ENCODE data around the gene ENPP3. TPM values are rescaled to one million over a fixed set of nuclear protein-coding genes. Genes with fewer than 3 reads are reported as not detected.

Gene ENPP3
- total RNA-seq, 1 donor from 2014 or later: 0.82 TPM

GRCh38 chr6:131736003-131736596 is 99.0 kb downstream of the ENPP3 start:
- TF ChIP-seq CTCF (conservative IDR thresholded peaks at IDR 0.05): no peak
- H3K9me3 Mint-ChIP-seq: no peaks in the 10 kb centered on the region
- H3K27ac Mint-ChIP-seq: no peak overlapping the region
- no peaks in the 10 kb centered on the region for H3K36me3 Mint-ChIP-seq
- no peaks in the 10 kb centered on the region for H3K4me1 Mint-ChIP-seq (ENCODE audit: unreplicated experiment)
- no peak overlapping the region for H3K4me3 Mint-ChIP-seq
- no peak for DNase-seq (ENCODE audit: extremely low spot score, unreplicated experiment)
- no peaks in the 10 kb centered on the region for H3K27me3 Mint-ChIP-seq

DNA sequence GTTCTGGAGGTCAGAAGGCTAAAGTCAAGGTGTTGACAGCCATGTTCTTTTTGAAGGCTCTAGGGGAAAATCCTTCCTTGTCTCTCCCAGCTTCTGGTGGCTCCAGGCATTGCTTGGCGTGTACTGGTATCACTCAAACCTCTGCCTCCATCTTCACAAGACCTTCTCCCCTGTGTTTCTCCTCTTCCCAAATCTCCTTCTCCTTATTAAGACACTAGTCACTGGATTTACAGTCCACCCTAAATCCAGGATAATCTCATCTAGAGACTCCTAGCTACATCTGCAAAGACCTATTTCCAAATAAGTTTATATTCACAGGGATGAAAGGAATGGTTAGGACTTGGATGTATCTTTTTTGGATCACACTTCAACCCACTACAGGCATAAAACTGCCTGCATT is 99.7 kb downstream of the ENPP3 start:
- Mint-ChIP-seq H3K9me3 (no peaks in the 10 kb centered on the region), H3K4me1 (ENCODE audit: unreplicated experiment) (no peaks in the 10 kb centered on the region), H3K27ac (no peak overlapping the region), H3K27me3 (no peaks in the 10 kb centered on the region), H3K36me3 (no peaks in the 10 kb centered on the region), H3K4me3 (no peak overlapping the region)
- DNase-seq (ENCODE audit: extremely low spot score, unreplicated experiment): no peak
- TF ChIP-seq CTCF (conservative IDR thresholded peaks at IDR 0.05): no peak

GRCh38 chr6:131739136-131739535 is 102.0 kb downstream of the ENPP3 start:
- H3K9me3 Mint-ChIP-seq: no peaks in the 10 kb centered on the region
- no peak overlapping the region for H3K27ac Mint-ChIP-seq
- no peaks in the 10 kb centered on the region for H3K36me3 Mint-ChIP-seq
- H3K4me3 Mint-ChIP-seq: no peak overlapping the region
- no peaks in the 10 kb centered on the region for H3K27me3 Mint-ChIP-seq
- no peaks in the 10 kb centered on the region for H3K4me1 Mint-ChIP-seq (ENCODE audit: unreplicated experiment)
- TF ChIP-seq CTCF (conservative IDR thresholded peaks at IDR 0.05): no peak
- DNase-seq (ENCODE audit: extremely low spot score, unreplicated experiment): no peak

- no peak overlapping the region for H3K27ac Mint-ChIP-seq
- H3K4me1 Mint-ChIP-seq (ENCODE audit: unreplicated experiment): no peaks in the 10 kb centered on the region
- no peak for DNase-seq (ENCODE audit: extremely low spot score, unreplicated experiment)
- H3K36me3 Mint-ChIP-seq: no peaks in the 10 kb centered on the region
- H3K27me3 Mint-ChIP-seq: no peaks in the 10 kb centered on the region
- TF ChIP-seq CTCF (conservative IDR thresholded peaks at IDR 0.05): no peak
- H3K4me3 Mint-ChIP-seq: no peak overlapping the region
- no peaks in the 10 kb centered on the region for H3K9me3 Mint-ChIP-seq
These were observed 103.1 kb downstream of the ENPP3 start for GRCh38 chr6:131740161-131740560.

DNA sequence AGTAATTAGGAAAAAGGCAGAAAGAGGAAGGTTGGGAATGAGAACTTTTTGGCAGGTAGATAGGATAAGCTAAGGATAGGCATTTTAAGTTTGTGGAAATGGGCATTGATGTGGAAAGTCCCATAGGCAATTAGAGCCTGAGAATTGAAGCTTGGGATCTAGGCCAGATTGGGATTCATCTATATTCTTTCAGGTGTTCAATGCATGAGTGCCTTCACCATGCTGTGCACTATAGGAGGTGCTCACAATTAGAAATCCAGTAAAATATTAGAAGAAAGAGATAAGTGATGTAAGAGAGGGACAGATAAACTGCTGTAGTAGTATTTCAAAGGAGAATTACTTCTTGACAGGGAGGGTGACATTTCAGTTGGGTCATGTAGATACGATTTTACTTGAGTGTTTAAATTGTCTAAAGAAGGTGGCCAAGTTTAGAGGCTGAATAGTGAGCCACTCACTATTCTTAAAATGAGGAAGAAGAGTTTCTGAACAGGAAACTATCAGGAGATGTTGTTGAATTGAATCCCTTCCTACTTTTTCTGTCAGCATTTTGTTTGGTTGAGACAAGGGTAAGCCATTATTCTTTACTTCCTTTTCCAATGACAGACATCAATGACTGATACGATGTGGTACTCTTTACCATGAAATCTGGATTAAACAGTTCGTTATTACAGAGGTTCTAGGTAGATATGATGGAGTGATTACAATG is 104.7 kb downstream of the ENPP3 start:
- TF ChIP-seq CTCF (conservative IDR thresholded peaks at IDR 0.05): no peak
- DNase-seq (ENCODE audit: extremely low spot score, unreplicated experiment): no peak
- H3K27ac Mint-ChIP-seq: no peak overlapping the region
- no peaks in the 10 kb centered on the region for H3K27me3 Mint-ChIP-seq
- no peak overlapping the region for H3K4me3 Mint-ChIP-seq
- no peaks in the 10 kb centered on the region for H3K4me1 Mint-ChIP-seq (ENCODE audit: unreplicated experiment)
- no peaks in the 10 kb centered on the region for H3K9me3 Mint-ChIP-seq
- no peaks in the 10 kb centered on the region for H3K36me3 Mint-ChIP-seq
